Activated T-cell treated with anti-CD3 and anti-CD28 coated beads, Interleukin-2, amount 50 U/mL, for 1 hour (primary cell): ENCODE results near the gene COX5A.
"Not testable (repeated sequence)": the region's sequence is repeated elsewhere in the genome, so short reads cannot be mapped to it uniquely, and the experiment has no call there.

ENCODE experiments used
- DNase-seq: peaks from one replicate; pipeline ENCODE4 v3.0.0-alpha.2; 2020

COX5A gene

GRCh38 chr15:74895830-74896229 lies 42.0 kb downstream of the COX5A start:
- no peak for DNase-seq

- not testable (repeated sequence) for DNase-seq
Measured at GRCh38 chr15:74894383-74894782, 43.5 kb downstream of the COX5A start.

GRCh38 chr15:74893627-74894026 lies 44.2 kb downstream of the COX5A start:
- no peak for DNase-seq

- DNase-seq = no peak
Measured at GRCh38 chr15:74892931-74893330, 44.9 kb downstream of the COX5A start.

- DNase-seq = no peak
Measured at GRCh38 chr15:74892313-74892712, 45.6 kb downstream of the COX5A start.

GRCh38 chr15:74891469-74891868 lies 46.4 kb downstream of the COX5A start:
- DNase-seq = no peak

GRCh38 chr15:74890665-74890960 lies 47.3 kb downstream of the COX5A start:
- no peak for DNase-seq

- DNase-seq = peak; percentile 83
Measured at GRCh38 chr15:74889883-74890664, 47.8 kb downstream of the COX5A start, which contains the start of gene MPI. MPI (plus strand) TSS chr15:74890042; CDS start chr15:74890074, 32 bp downstream.

- no peak for DNase-seq
Measured at GRCh38 chr15:74889390-74889882, 48.4 kb downstream of the COX5A start.

GRCh38 chr15:74888716-74889115 lies 49.2 kb downstream of the COX5A start:
- DNase-seq = no peak

GRCh38 chr15:74887537-74888193 lies 50.2 kb downstream of the COX5A start:
- DNase-seq = not testable (repeated sequence)

- DNase-seq = no peak
Measured at GRCh38 chr15:74885461-74885860, 52.4 kb downstream of the COX5A start.

- no peak for DNase-seq
Measured at GRCh38 chr15:74884428-74885223, 53.2 kb downstream of the COX5A start.

- no peak for DNase-seq
Measured at GRCh38 chr15:74882528-74882927, 55.3 kb downstream of the COX5A start.

- DNase-seq = no peak
Measured at GRCh38 chr15:74878273-74878672, 59.6 kb downstream of the COX5A start.

GRCh38 chr15:74873756-74874424 lies 64.0 kb downstream of the COX5A start:
- DNase-seq = no peak

GRCh38 chr15:74873036-74873755 lies 64.7 kb downstream of the COX5A start, which contains the start of gene SCAMP2:
SCAMP2 (minus strand) TSS chr15:74873365; CDS start chr15:74873255, 110 bp downstream.
- DNase-seq = peak; percentile 90

- DNase-seq = no peak
Measured at GRCh38 chr15:74872702-74873035, 65.2 kb downstream of the COX5A start.

- DNase-seq = no peak
Measured at GRCh38 chr15:74870436-74871215, 67.2 kb downstream of the COX5A start.
